ENCODE results near the gene DACT2.

DNA sequence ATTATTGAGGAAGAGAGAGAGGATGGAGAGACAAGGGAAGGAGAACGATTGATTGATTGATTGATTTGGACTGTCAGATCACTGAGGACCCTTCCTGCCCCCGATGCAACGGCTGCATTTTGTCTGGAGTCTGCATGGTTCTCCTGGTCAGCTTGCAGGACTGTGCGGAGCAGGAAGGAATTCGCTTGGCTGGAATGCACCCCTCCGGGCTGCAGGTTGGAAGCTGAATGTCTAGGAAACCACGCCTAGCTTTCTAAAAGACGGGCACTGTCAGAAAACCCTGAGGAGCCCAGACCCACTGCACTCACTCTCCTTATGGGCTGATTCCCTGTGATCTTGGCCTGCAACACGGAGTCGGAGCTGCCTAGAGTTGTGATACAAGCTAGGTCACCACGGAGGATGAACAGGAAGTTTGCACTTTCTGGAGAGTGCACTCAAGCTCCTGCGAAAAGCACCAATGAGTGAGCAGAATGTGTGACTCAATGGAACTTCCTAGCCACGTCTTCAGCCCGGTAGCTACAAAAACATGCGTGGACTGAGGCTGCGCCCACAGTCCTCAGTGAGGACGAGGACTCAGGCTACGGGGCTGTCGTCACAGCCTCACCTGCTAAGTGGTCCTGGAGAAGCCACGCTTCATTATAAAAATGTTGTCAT is 14.4 kb downstream of the DACT2 start:
- TF ChIP-seq REST (IDR thresholded peaks at IDR 0.05; ENCODE audit: insufficient read depth in 1 of 2, low read depth in 2 of 2, low read length in 1 of 2) = no peak
- TF ChIP-seq, protein P1, sequence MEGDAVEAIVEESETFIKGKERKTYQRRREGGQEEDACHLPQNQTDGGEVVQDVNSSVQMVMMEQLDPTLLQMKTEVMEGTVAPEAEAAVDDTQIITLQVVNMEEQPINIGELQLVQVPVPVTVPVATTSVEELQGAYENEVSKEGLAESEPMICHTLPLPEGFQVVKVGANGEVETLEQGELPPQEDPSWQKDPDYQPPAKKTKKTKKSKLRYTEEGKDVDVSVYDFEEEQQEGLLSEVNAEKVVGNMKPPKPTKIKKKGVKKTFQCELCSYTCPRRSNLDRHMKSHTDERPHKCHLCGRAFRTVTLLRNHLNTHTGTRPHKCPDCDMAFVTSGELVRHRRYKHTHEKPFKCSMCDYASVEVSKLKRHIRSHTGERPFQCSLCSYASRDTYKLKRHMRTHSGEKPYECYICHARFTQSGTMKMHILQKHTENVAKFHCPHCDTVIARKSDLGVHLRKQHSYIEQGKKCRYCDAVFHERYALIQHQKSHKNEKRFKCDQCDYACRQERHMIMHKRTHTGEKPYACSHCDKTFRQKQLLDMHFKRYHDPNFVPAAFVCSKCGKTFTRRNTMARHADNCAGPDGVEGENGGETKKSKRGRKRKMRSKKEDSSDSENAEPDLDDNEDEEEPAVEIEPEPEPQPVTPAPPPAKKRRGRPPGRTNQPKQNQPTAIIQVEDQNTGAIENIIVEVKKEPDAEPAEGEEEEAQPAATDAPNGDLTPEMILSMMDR (IDR thresholded peaks at IDR 0.05) = no peak
- TF ChIP-seq SIN3A (IDR thresholded peaks at IDR 0.05; ENCODE audit: borderline replicate concordance, insufficient read depth, low read depth, low read length) = no peak
- no peak for TF ChIP-seq TCF7L2 (IDR thresholded peaks at IDR 0.05; ENCODE audit: low read depth, low read length)
- no peak for TF ChIP-seq POLR2AphosphoS5 (IDR thresholded peaks at IDR 0.05; ENCODE audit: low read depth, low read length)

Measured in Panc1 (cell line).